Stimulated activated CD4-positive, alpha-beta T cell treated with anti-CD3 and anti-CD28 coated beads, TNF-alpha, amount 100 ng/mL, for 48 hours (primary cell): ENCODE measurements around the gene DMRTB1.

Experiments used
- DNase-seq, 3 donors: peaks; one replicate each; pipeline ENCODE4 v3.0.0-alpha.2; 2020; ENCODE audit warnings: low read depth in 3 of 3

The DMRTB1 gene

DNA sequence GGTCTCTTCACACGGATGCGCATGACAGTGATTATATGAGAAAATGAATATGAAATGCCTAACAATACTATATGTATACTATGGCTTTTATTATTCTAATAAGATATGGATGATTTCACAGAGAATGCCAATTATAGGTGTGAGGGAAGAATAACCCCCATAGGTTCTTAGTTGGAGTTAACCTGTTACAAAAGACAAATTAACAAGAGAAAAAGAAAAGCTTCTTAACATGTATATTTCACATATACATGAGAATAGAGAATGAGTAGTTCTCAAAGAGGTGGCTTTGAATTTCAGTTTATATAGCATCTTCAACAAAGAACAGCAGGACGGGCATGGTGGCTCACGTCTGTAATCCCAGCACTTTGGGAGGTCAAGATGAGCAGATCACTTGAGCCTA, 24.0 kb upstream of the DMRTB1 start:
- no peak for DNase-seq

- no peak for DNase-seq
Measured at GRCh38 chr1:53438427-53439336, 20.5 kb upstream of the DMRTB1 start.

DNA sequence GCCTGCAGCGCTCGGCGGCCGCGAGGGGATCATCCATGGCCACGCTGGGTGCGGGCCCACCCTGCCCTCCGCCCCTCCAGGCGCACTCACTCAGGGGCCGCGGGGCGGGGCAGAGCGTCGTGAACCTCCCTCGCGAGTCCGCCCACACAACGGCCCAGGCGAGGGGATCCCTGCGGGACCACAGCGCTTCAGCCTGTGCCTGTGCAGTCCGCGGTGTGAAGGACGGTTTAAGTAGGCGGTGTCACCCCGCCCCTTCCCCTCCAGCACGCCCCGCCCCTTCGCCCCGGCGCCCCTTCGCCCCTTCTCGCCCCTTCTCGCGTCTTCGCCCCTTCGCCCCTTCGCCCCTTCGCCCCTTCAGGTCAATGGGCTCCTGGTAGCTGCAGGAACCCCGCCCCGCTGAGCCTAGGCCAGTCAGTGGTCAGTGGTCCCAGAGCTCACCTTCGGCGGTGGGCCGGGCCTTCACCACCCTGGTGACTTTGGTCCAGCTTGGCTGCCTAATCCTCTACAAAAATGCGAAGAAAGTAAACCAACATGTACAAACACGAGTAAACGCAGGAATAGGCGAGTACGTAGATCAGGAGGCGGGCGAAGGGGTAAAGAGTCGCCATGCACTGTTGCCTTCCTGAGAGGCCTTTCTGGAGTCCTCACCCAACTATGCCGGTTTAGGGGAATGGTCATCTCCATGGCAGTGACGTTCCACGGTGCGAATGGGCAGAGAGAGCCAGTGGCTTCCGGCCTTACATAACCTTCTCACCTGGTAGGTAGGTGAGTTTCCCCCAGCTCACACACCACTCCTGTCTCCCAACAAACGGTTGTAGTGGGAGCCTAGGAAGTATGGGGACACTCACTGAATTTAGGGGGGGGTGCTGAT, 19.6 kb upstream of the DMRTB1 start:
- no peak for DNase-seq

GRCh38 chr1:53440633-53441032, 18.6 kb upstream of the DMRTB1 start:
- DNase-seq = no peak

GRCh38 chr1:53442299-53442698, 16.9 kb upstream of the DMRTB1 start:
- DNase-seq = no peak

- no peak for DNase-seq
Measured at GRCh38 chr1:53446051-53446450, 13.1 kb upstream of the DMRTB1 start.

- no peak for DNase-seq
Measured at GRCh38 chr1:53447413-53447812, 11.8 kb upstream of the DMRTB1 start.

GRCh38 chr1:53448241-53448841, 10.9 kb upstream of the DMRTB1 start:
- no peak for DNase-seq

DNA sequence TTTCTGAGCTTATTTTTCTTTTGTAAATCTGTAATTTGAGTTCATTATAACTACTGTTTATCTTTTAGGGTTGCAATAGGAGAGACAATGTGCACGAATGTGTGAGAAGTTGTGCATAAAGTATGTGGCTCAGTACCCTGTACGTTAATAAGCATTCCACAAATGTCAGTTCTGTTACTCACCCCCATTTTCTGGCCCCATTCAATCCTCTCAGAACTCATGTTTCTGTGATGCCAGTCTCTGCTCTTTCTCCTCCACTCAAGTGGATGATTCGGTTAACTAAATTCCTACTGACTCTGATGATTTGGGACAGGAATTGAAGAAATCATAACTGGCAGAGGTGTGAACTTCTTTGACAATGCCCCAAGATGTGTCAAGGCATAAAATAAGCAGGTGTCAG, 10.2 kb upstream of the DMRTB1 start:
- no peak for DNase-seq

DNA sequence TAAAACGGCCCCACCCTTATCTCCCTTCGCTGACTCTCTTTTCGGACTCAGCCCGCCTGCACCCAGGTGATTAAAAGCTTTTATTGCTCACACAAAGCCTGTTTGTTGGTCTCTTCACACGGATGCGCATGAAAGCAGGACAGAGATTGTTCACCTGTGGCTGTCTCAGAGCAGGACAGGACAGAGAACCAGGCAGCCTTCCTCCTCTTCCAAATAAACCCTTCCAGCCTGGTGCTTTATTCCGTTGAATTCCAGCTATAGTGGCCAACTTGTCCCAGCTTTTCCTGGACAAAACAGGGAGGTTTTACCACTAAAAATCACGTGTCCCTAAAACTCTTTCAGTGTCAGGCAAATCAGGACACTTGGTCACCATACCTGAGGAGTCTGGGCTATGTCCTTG, 9.5 kb upstream of the DMRTB1 start:
- DNase-seq = no peak

GRCh38 chr1:53450225-53450624, 9.0 kb upstream of the DMRTB1 start:
- DNase-seq = no peak

DNA sequence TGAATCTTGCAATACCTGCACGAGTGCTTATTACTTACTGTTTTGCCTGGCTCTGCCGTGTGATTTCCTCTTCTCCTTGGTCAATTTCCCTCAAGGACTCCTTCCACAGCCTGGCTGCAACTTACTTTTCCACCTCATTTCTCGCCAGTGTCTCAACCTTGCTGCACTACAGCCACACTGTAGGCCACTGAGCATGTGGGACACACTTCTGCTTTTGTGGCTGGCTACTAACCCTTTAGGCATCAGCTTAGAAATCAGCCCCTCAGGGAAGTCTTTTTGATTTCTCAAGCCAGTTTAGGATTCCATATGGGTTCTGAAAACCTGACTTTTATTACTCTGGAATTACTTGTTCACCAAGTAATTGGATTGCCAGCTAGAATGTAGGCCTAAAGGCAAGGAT, 5.2 kb upstream of the DMRTB1 start:
- no peak for DNase-seq

GRCh38 chr1:53455364-53455991, 3.7 kb upstream of the DMRTB1 start:
- DNase-seq = no peak

DNA sequence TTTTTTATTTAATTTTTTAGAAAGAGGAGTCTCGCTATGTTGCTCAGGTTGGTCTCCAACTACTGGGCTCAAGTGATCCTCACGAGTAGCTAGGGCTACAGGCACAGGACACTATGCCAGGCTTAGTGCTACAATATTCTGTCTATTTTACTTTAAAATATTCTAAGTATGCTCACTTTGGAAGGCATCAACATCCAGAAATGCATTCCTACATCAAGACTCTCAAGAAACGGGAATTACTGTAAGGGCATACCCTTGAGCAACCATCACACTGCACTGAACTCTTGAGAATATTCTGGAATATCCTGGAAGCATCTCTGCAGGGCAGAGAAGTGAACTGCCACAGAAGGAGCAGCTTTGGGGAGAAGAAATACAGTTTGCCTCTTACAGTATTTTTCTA, 565 bp upstream of the DMRTB1 start:
- DNase-seq = no peak

DNA sequence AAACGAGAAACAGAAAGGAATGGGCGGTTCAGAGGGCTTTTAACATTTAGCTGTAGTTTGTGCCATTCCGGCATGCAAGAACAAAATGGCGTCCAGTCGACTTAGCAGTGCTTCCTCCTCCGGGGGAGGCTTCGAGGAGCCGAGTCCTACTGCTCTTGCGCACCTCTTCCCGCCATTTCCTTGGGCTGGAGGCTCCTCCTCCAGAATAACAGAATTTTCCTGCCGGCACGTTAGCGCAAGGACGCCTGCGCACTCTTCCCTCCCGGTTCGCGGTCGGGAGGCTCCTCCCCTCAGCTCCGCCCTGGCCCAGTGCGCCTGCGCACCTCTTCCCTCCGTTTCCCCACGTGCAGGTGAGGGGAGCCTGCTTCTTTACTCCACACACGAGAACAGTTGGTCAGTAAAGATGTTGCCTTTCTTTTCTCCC, 1.0 kb downstream of the DMRTB1 start:
- DNase-seq = no peak

- no peak for DNase-seq
Measured at GRCh38 chr1:53460666-53461322, 1.6 kb downstream of the DMRTB1 start.

- no peak for DNase-seq
Measured at GRCh38 chr1:53461323-53462044, 2.3 kb downstream of the DMRTB1 start.

GRCh38 chr1:53462193-53462592, 3.0 kb downstream of the DMRTB1 start:
- DNase-seq = no peak

GRCh38 chr1:53462769-53463501, 3.7 kb downstream of the DMRTB1 start:
- no peak for DNase-seq
